Cardiac septum (tissue), 1 donor: ENCODE data around the gene AMIGO3. TPM values are rescaled to one million over a fixed set of nuclear protein-coding genes. Genes with fewer than 3 reads are reported as not detected.
A peak's percentile ranks its signal among the peaks of the same experiment; 100 is the strongest.
"Not testable (repeated sequence)": the region's sequence is repeated elsewhere in the genome, so short reads cannot be mapped to it uniquely, and the experiment has no call there.

Source experiments
- DNase-seq: peaks from one replicate; pipeline ENCODE4 v3.0.0-alpha.2; 2020; ENCODE audit warnings: low spot score
- intact Hi-C: fragments of 100-400 bp; cut with DNase I; formaldehyde crosslinking; loops from one replicate; pipeline ENCODE4 v1.14.0; 2022
- total RNA-seq: library from RNA; stranded (reverse); fragmentation: NEBNext Ultra II Directional; extraction: Animal tissue kit (Norgen Biotek cat#: 25700); gene quantifications from one replicate; pipeline ENCODE4 v1.2.1, GENCODE V29; 2021
- donor health status: DM: no; HTN: no; CAD: no.

Gene AMIGO3
- total RNA-seq, 1 donor from 2014 or later: 0.35 TPM

- intact Hi-C loops, DNase-seq: not testable (repeated sequence)
Observed at GRCh38 chr3:49695350-49696015, 24.0 kb downstream of the AMIGO3 start.

GRCh38 chr3:49694409-49695070, 24.9 kb downstream of the AMIGO3 start:
- DNase-seq, intact Hi-C loops: not testable (repeated sequence)

- DNase-seq, intact Hi-C loops: not testable (repeated sequence)
Observed at GRCh38 chr3:49691481-49691880, 28.0 kb downstream of the AMIGO3 start.

GRCh38 chr3:49690856-49691255, 28.6 kb downstream of the AMIGO3 start:
- intact Hi-C loops, DNase-seq: not testable (repeated sequence)

- intact Hi-C loops, DNase-seq: not testable (repeated sequence)
Observed at GRCh38 chr3:49689908-49690624, 29.4 kb downstream of the AMIGO3 start.

- intact Hi-C loops: no loop called here
- DNase-seq: peak; percentile 95
Observed at GRCh38 chr3:49689046-49689907, 30.2 kb downstream of the AMIGO3 start, which contains the start of the genes MST1 and RNF123. MST1 (minus strand) TSS chr3:49689474; CDS start chr3:49688691, 783 bp downstream. RNF123 (plus strand) TSS chr3:49689557; CDS start chr3:49691166, 1,609 bp downstream.

- DNase-seq, intact Hi-C loops: not testable (repeated sequence)
Observed at GRCh38 chr3:49688338-49689045, 31.0 kb downstream of the AMIGO3 start.

GRCh38 chr3:49687424-49687795, 32.1 kb downstream of the AMIGO3 start:
- DNase-seq, intact Hi-C loops: not testable (repeated sequence)

GRCh38 chr3:49686769-49687423, 32.6 kb downstream of the AMIGO3 start:
- intact Hi-C loops, DNase-seq: not testable (repeated sequence)

GRCh38 chr3:49686346-49686745, 33.1 kb downstream of the AMIGO3 start:
- DNase-seq: not testable (repeated sequence)

GRCh38 chr3:49685846-49686245, 33.6 kb downstream of the AMIGO3 start:
- intact Hi-C loops, DNase-seq: not testable (repeated sequence)

More at GRCh38 chr3:49686346-49686745, 33.1 kb downstream of the AMIGO3 start:
- intact Hi-C loops: not testable (repeated sequence)

- DNase-seq, intact Hi-C loops: not testable (repeated sequence)
Observed at GRCh38 chr3:49685103-49685502, 34.4 kb downstream of the AMIGO3 start.

GRCh38 chr3:49684453-49684852, 35.0 kb downstream of the AMIGO3 start:
- DNase-seq, intact Hi-C loops: not testable (repeated sequence)

GRCh38 chr3:49683162-49683561, 36.3 kb downstream of the AMIGO3 start:
- DNase-seq: no peak

GRCh38 chr3:49681543-49681942, 37.9 kb downstream of the AMIGO3 start:
- intact Hi-C loops: no loop called here
- DNase-seq: no peak

More at GRCh38 chr3:49683162-49683561, 36.3 kb downstream of the AMIGO3 start:
- intact Hi-C loops: no loop called here

GRCh38 chr3:49681232-49681522, 38.3 kb downstream of the AMIGO3 start:
- no peak for DNase-seq
- intact Hi-C loops: no loop called here

- DNase-seq: no peak
- intact Hi-C loops: no loop called here
Observed at GRCh38 chr3:49680493-49681231, 38.8 kb downstream of the AMIGO3 start.

GRCh38 chr3:49675912-49676311, 43.6 kb downstream of the AMIGO3 start:
- no peak for DNase-seq
- intact Hi-C loops: no loop called here
